Measurements from ENCODE around the gene FGF4.

GRCh38 chr11:69787457-69787856, 12.3 kb upstream of the FGF4 start:
- TF ChIP-seq SP1 (IDR thresholded peaks at IDR 0.05) (no peak), ZBTB33 (IDR thresholded peaks at IDR 0.05) (no peak), CTCF (IDR thresholded peaks at IDR 0.05; ENCODE audit: low read depth, low read length, missing input control) (no peak)
